BJ (cell line): ENCODE results near the gene BAZ2B. TPM values are rescaled to one million over a fixed set of nuclear protein-coding genes. Genes with fewer than 3 reads are reported as not detected.
A peak's percentile ranks its signal among the peaks of the same experiment; 100 is the strongest.

ENCODE experiments used
- CTCF ChIA-PET: fragments of 350-600 bp; formaldehyde crosslinking; extraction: SDS; loops from one replicate; lab custom pipeline; 2021; ENCODE audit warnings: antibody characterized with exemption, inconsistent platforms; lab: Yijun Ruan, JAX
- POLR2A ChIA-PET: fragments of 300-600 bp; sonication (Branson Sonifier 250); formaldehyde crosslinking; extraction: SDS; loops from one replicate; lab custom pipeline; 2021; ENCODE audit warnings: antibody characterized with exemption; lab: Charles Lee
- DNase-seq: peaks from one replicate; pipeline ENCODE4 v3.0.0-alpha.2; 2011; ENCODE audit warnings: low read depth
- H3K27me3 ChIP-seq: 2 replicates; pipeline ENCODE4 v1.6.0; 2011; ENCODE audit warnings: low read length; ENCODE audit not compliant: control insufficient read depth, insufficient read depth
- H3K36me3 ChIP-seq: 2 replicates; pipeline ENCODE4 v1.5.1; 2011; ENCODE audit warnings: low read length; ENCODE audit not compliant: control insufficient read depth, insufficient read depth
- H3K4me3 ChIP-seq: 2 replicates; pipeline ENCODE4 v1.5.1; 2011; ENCODE audit warnings: low read depth, mild to moderate bottlenecking, control low read depth, low read length
- polyA plus RNA-seq: library from polyadenylated mRNA; depleted of rRNA; stranded (reverse); fragments of >200 nt; gene quantifications from 2 replicates; pipeline ENCODE4 v1.2.3, GENCODE V29; 2011
- TF ChIP-seq, protein P1 (sequence below): IDR thresholded peaks from 2 replicates; pipeline ENCODE4 v1.5.1; 2011; ENCODE audit warnings: low read depth, mild to moderate bottlenecking, control low read depth, inconsistent platforms, low read length, moderate library complexity; ENCODE audit not compliant: insufficient read depth

BAZ2B gene
- polyA plus RNA-seq, 1 experiment: 16.0 TPM

DNA sequence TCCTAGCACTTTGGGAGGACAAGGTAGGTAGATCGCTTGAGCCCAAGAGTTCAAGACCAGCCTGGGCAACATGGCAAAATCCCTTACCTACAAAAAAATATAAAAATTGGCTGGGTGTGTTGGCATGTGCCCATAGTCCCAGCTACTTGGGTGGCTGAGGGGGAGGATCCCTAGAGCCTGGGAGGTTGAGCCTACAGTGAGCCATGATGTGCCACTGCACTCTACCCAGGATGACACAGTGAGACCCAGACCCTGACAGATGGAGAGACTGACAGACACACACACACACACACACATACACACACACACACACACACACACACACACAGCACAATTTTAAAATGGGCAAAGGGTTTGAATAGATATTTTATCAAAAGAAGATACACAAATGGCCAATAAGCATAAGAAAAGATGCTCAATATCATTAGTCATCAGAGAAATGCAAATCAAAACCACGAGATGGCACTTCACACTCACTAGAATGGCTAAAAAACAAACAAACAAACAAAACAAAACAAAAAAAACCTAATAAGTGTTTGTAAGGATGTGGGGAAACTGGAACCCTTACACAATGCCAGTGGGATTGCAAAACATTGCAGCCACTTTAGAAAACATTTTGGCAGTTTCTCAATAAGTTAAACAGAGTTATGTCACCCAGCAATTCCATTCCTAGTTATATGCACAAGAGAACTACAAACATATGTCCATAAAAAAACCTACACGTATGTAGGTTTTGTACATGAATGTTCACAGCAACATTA is 42.3 kb downstream of the BAZ2B start:
- H3K36me3 ChIP-seq: no peaks in the 10 kb centered on the region
- peak; percentile 14 for DNase-seq
- CTCF ChIA-PET: no interaction called here
- TF ChIP-seq, protein P1, sequence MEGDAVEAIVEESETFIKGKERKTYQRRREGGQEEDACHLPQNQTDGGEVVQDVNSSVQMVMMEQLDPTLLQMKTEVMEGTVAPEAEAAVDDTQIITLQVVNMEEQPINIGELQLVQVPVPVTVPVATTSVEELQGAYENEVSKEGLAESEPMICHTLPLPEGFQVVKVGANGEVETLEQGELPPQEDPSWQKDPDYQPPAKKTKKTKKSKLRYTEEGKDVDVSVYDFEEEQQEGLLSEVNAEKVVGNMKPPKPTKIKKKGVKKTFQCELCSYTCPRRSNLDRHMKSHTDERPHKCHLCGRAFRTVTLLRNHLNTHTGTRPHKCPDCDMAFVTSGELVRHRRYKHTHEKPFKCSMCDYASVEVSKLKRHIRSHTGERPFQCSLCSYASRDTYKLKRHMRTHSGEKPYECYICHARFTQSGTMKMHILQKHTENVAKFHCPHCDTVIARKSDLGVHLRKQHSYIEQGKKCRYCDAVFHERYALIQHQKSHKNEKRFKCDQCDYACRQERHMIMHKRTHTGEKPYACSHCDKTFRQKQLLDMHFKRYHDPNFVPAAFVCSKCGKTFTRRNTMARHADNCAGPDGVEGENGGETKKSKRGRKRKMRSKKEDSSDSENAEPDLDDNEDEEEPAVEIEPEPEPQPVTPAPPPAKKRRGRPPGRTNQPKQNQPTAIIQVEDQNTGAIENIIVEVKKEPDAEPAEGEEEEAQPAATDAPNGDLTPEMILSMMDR: no peak
- no peak overlapping the region for H3K4me3 ChIP-seq
- POLR2A ChIA-PET: no interaction called here
- no peaks in the 10 kb centered on the region for H3K27me3 ChIP-seq

DNA sequence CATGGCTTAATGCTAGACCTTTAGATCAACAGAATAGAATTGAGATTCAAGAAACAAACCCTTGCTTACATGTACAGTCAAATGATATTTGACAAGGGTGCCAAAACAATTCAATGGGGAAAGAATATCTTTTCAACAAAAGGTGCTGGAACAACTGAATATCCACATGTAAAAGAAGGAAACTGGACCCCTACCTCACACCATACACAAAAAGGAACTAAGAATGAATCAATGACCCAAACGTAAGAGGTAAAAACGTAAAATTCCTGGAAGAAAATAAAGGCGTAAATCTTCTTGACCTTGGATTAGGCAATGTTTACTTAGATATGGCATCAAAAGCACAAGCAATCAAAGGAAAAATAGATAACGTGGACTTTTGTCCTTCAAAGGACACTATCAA is 43.1 kb downstream of the BAZ2B start:
- Histone ChIP-seq H3K36me3 (no peaks in the 10 kb centered on the region), H3K27me3 (no peaks in the 10 kb centered on the region), H3K4me3 (no peak overlapping the region)
- no peak for DNase-seq
- TF ChIP-seq, protein P1: no peak
- ChIA-PET CTCF (no interaction called here), POLR2A (no interaction called here)

DNA sequence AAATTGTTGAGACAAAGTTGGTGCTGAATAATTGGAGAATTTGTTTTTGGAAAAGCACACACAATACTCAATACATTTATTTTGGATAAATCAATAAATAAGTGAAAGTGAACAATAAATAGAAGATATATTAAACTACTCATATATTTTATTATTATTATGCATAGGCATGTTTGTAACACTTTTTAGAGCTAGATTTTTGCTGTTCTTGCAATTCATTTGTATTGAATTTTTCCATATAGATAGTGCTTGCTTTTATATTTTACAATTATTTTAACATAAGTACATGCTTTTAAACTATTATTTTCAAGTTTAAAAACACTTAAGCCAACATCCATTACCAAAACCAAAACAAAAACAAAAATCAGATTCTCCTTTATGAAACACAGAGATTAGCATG is 43.9 kb downstream of the BAZ2B start:
- no peak for DNase-seq
- H3K27me3 ChIP-seq: no peaks in the 10 kb centered on the region
- H3K4me3 ChIP-seq: no peak overlapping the region
- CTCF ChIA-PET: no interaction called here
- TF ChIP-seq, protein P1: no peak
- POLR2A ChIA-PET: no interaction called here
- no peaks in the 10 kb centered on the region for H3K36me3 ChIP-seq

DNA sequence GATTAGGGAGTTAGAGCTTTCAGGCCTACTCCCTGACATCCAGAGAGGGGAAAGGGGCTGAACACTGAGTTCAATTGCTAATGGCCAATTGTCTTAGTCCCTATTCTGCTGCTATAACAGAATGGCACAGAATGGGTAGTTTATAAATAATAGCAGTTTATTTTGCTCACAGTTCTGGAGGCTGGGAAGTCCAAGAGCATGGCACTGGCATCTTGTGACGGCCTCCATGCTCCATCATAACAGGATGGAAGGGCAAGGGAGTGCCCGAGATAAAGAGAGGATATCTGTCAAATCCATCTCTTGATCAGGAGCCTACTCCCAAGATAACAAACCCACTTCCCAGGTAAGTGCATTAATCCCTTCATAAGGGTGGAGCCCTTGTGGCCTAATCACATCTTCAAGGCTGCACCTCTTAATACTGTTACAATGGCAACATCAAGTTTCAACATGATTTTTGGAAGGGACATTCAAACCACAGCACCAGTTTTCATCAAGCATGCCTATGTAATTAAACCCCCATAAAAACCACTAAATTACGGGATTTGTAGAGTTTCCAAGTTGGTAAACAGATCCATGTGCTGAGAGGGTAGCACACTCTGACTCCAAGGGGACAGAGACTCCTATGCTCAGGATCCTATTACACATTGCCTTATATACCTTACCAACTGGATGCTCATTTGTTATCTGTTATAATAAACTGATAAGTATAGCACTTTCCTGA is 44.6 kb downstream of the BAZ2B start:
- Histone ChIP-seq H3K36me3 (no peaks in the 10 kb centered on the region), H3K27me3 (no peaks in the 10 kb centered on the region), H3K4me3 (no peak overlapping the region)
- ChIA-PET CTCF (no interaction called here), POLR2A (no interaction called here)
- no peak for DNase-seq
- TF ChIP-seq, protein P1: no peak

DNA sequence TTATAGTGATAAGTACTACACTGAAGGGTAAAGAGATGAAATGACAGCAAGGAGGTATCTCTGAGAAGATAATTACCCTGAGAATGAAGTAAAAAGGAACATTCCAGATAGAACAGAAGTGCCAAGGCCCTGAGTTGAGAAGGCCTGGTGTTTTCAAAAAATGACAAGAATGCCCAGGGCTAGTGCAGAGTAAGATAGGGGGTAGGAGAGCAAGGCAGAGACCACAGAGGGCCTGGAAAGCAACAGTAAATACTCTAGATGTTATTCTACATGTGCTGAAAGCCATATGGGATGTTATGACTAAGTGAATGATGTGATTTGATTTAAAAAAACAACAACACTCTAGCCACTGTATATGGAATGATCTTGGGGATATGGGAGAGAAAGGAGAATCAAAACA is 52.3 kb downstream of the BAZ2B start:
- ChIA-PET POLR2A (no interaction called here), CTCF (no interaction called here)
- no peaks in the 10 kb centered on the region for H3K27me3 ChIP-seq
- H3K4me3 ChIP-seq: no peak overlapping the region
- no peaks in the 10 kb centered on the region for H3K36me3 ChIP-seq
- TF ChIP-seq, protein P1: no peak
- DNase-seq: no peak
